Fibroblast of skin of back (primary cell): ENCODE measurements around the gene THSD4.
A peak's percentile ranks its signal among the peaks of the same experiment; 100 is the strongest.

Experiments used
- DNase-seq: peaks from one replicate; pipeline ENCODE4 v3.0.0-alpha.2; 2013

Gene THSD4

DNA sequence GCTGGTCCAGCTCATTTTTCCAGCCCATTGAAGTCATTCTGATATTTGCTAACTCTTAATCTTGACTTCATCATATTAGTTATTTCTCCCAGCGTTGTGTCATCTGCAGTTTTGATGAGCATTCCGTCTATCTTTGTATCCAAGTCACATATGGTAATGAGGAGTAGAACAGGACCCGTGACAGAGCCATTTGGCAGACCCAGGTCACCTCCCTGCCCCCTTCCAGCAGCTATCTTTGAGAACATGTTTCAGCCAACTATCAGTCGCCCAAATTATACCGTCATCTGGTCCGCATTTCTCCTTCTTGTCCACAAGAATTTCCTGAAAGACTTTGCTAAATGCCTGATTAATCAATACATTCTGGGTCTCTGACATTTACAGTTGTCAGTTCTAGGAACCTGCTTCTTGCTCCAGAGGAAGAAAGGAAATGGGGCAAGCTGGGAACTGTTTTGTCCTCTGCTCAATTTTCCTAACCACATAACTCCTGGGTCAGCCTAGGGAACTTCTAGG is 347.9 kb downstream of the THSD4 start:
- DNase-seq = no peak

DNA sequence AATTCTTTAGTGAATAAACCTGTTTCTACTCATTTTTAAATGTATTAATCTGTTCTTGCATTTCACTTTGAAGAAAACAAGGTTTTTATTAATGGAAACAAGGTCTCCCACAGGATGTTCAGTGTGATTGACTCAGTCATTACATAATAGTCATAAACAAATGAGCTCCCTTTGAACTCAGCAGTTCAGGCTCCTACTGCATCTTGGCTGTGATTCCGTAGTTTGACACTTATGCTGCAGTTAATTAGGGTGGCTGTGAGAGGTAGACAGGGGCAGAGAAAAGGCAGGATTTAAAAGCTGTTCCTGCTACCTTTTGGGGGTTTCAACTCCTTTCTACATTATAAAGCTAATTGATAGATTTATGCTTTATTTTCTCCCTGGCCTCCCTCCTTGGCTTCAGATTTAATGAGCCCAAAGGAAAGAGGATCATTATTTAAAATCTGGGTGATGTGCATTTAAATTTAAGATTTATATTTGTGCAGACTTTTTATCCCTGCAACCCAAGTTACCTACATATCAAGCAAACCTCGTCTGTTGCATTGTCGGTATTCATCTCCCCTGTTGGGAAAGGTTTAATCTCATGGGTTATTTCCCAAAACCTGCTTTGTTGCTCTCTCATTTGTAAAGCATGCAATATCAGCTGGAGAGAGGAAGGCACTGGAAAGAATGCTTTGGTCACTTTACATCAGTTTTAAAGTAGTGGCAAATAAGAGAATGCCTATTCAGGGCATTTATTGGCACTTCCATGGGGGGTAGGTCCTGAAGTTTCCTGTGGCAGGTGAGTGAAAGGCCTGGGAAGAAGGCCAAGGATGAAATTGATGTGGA is 350.1 kb downstream of the THSD4 start:
- DNase-seq = no peak

DNA sequence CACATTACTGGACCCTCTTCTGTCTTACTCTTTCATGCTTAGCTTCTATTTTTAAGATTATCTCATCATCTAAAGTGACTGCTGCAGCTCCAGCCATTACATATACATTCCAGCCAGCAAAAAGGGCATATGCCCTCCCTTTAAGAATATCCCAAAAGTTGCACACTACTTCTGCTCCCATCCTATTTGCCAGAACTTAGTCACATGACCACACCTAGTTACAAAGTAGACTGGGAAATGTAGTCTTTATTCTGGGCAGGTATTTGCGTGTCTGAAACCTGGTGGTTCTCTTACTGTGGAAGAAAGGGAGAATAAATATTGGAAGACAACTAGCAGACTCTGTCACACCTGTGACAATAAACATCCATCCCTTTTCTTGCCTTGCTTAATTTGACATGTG is 353.4 kb downstream of the THSD4 start:
- no peak for DNase-seq

DNA sequence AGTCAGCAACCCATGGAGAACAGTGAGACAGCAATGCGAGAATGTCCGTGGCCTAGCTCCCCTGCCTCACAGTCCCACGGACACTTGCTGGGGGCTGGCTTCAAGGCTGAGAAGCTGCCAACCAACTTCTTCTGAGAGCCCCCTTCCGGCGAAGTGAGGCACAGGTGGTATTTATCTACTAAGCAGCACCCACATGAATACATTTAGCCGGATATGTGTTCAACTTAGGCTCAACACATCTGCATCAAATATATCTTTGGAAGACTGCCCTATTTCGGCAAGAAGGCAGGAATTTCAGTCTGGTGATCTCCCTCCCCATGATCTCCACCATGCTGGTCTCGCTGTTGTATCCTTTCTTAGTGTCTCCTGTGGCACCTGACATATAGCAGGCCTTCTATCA is 354.1 kb downstream of the THSD4 start:
- DNase-seq = peak; percentile 29

DNA sequence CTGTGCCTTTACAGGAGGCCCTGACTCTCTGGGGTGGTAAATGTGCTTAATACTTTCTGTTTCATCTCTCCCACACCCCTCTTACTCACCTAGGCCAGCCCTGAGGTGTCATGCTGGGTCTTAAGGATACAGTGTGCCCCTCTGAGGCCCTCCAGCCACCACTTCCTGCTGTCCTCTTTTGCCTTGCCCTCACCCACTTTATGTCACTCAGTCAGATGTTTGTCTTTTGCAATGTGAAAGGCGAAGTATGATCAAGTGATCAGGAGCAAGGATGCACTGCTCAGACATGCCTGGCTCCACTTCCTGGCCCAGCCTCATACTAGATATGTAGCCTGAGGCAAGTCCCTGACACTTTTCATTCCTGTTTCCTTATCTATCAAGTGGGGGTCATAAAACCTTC is 356.1 kb downstream of the THSD4 start:
- no peak for DNase-seq

DNA sequence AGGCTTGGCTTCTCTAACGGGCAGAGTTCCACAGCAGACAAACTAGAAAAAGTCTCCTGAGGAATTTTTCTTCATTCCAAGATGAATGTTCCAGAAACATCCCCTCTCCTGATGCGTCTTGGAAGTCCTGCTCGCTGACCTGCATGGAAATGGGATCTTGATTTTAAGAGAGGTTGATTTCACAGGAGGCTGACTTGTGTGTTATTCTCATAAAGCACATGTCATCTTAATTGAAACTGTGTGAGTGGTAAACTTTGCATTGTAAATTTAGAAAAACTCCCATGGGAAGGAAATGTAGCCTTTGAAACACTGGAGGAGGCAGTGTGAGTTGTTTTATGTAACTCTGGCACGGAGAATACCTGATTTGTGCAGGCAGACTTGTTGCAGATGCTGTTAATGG is 357.3 kb downstream of the THSD4 start:
- no peak for DNase-seq

DNA sequence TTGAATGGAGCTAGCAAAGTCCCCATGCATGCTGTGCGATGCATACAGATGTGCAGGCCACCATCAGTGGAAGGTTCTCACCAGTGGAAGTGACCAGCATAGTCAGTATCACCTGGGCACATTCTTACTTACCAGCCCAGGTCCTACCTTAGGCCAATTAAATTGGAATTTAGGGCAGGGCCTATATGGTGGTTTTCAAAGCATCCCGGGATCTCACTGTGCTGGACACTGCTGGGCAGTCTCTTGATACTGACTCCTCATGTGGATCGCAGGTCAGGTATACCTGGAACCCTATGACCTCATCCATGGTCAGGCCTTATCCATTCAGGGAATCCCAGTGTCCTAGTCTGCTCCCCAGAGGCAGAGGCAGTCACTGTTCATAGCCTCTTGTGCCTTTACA is 358.5 kb downstream of the THSD4 start:
- no peak for DNase-seq

DNA sequence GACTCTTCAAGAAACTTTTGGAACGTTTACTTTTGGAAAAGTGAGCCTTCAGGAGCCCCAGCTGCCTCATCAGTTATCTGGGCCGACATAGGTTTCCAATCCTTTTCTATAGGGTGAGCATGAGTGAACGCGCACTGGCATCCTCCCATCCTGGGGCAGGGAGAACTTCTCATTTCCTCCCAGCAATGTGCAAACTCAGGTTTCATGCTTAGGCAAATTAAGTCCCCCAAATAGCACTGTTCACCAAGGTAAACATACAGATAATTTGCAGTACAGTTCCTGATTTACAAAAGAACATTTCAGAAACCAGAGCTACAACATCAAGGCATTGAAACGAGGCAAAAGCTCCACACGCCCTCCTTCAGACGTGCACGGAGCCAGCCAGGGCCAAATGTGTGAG is 361.6 kb downstream of the THSD4 start:
- no peak for DNase-seq

DNA sequence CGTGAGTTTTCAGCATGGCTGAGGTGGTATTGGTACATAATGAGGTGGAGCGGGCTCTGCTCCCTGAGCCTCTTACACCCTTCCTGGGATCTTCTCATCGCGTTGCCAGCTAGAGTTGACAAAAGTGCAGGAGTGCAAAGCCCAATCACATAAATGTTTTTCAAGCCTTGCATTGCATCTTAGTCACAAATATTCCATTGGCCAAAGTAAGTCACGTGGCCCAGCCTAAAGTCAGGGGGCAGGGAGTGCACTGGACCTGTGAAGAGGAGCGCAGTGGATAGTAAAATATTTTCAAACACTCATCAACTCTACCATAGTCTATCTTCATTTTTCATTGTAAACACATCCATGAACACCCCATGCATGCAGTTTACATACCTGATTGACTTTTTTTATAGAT is 365.3 kb downstream of the THSD4 start:
- DNase-seq = no peak

DNA sequence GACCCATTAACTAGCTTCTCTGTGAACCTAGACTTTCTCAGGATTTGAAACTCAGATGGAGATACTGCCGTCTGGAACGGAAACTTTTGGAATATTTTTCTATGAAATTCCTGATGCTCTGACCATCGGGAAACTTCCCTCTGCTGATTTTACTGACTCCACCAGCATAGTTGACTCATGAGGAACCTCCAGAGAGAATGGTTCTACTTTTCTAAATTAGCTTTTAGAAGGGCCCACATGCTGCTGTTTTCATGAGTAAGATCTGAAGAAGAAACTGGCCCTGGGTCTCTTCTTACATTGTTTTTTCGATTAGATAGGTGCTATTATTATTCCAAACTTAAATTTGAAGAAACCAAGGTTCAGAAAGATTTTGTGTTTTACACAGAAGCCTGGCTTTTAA is 368.8 kb downstream of the THSD4 start:
- DNase-seq = peak; percentile 54

DNA sequence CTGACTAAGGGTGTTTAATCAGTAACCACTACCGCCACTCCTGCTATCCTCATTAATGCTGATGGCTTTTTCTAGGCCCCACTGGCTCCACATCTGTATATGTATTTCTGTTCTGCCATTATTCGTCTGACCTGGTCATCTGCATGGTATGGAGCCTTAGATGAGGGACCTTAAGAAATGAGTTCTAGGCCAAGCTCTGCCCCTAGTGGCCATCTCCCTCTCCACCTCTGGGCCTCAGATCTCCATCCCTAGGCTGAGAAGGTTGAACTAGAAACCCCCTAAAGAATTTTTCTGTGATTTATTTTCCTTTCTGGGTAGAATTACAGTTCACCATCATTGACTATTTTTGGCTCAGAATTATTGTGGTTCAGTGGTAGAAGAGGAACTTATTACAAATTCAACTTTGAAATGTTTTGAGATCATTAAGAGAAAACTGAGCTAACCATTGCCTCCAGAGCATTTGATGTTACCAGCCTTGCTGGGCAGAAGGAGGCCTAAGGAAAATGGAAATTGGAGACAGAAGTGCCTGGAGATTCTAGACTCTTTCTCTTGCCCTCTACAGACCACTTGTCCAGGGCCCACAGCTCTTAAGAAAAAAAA is 369.9 kb downstream of the THSD4 start:
- DNase-seq = peak; percentile 17

DNA sequence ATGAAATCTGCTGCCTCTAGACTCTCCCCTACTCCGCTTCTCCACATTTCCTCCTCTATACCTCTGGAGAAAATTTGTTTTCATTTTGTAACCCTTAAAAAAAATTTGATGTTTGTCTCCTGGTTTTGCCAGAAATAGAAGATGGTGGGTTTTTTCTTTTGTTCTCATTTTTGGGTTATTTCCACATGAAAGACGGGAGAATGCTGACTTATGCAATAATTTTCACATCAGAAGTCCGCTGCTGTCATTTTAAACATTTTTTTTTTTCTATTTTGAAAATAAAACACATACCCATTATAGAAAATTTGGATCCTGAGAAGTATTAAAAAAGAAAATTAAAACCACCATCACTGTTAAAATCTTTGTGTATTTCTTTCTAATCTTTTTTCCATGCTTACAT is 374.3 kb downstream of the THSD4 start:
- DNase-seq = no peak

DNA sequence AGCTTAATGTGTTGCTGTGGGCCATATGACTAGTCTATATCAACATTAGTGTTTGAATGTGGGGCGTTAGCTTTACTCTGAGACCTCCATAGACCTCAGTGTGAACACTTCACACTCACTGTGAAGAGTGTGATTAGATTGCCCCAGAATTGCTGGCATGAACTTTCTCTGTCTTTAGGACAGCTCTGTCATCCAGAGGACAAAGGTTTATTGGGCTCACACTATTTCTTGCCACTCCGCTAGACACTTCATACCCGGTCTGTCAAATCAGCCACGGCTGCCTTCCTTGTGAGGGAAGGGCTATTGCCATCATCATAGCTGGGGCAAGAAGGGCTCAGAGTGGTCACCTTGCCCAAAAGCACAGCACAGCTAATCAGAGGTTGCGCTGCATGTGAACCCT is 378.3 kb downstream of the THSD4 start:
- no peak for DNase-seq

DNA sequence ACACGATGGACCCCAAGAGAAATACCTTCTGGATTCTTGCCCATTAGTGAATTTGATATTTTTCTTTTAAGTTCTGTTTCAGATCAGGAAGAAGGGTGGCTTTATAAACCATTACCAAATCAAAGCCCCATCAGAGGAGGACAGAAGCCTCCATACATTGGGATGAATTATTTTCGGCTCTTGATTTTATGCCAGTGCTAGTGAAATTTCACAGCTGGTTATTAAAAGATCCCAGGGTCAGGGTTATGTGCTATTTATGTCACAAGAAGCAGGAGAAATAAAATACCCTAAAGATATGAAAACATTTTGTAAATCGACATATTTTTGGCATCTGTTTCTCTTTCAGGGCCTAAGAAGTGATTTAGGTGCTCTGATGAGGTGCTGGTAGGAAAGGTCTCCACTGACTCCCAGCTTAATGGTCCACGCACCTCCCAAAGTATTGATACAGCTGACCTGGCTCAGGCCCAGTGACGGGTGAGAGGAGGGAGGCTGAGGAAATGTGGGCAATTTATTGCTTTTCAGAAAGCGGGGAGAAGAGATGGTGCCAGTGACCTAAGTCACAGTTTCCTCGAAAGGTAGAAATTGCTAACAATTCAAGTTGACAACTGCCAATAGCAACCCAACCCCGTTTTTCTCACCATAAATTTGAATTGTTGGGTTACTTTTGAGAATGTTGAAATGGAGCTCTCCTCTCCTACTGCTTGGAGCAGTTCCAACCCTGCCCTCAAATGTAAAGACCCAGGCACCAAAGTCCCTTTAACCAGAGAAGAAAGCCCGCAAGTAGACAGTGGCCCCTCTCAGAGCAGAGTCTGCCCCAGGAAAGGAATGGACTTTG is 379.5 kb downstream of the THSD4 start:
- no peak for DNase-seq

DNA sequence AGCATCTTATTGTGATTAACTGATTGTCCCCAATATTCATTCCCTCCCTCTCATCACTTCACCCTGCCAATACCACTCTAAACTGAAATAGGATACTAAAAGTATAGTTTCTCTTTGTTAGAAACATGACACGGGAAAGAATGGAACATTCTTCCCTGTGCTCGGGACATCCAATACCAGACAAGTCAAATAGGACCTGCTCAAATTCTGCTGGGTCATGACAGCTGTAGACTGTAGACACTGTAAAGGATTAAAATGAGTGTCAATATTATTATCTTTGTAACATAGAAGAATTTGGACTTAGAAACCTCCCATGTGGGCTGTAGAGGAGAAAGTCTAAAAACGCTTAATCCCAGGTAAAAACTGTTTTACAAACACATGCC is 380.1 kb downstream of the THSD4 start:
- DNase-seq = no peak

DNA sequence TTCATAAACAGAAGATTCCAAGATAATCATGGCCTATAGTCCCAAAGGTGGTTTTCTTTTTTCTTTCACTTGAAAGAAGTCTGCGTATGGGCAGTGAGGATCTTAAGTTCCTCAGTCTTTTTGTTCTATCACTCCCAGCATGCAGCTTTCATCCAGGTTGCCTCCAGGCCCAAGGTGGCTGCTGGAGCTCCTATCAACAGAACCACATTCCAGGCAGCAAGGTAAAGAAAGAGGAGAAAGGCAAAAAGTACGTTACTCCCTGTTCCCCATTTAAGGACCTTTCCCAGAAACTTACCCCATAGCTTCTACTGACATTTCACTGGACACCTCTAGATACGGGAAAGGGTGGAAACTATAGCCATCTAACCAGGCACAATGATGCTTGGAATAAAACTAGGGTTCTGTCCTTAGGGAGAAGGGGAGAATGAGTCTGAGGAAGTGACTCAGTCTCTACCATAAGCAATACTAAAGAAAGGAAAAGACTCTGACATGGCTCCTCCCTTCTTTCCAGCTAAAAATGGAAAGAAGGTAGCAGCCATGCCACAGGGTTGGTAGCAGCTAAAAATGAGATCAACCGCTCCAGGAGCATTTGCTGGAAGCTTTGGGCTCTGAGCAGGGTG is 381.2 kb downstream of the THSD4 start:
- peak; percentile 70 for DNase-seq

DNA sequence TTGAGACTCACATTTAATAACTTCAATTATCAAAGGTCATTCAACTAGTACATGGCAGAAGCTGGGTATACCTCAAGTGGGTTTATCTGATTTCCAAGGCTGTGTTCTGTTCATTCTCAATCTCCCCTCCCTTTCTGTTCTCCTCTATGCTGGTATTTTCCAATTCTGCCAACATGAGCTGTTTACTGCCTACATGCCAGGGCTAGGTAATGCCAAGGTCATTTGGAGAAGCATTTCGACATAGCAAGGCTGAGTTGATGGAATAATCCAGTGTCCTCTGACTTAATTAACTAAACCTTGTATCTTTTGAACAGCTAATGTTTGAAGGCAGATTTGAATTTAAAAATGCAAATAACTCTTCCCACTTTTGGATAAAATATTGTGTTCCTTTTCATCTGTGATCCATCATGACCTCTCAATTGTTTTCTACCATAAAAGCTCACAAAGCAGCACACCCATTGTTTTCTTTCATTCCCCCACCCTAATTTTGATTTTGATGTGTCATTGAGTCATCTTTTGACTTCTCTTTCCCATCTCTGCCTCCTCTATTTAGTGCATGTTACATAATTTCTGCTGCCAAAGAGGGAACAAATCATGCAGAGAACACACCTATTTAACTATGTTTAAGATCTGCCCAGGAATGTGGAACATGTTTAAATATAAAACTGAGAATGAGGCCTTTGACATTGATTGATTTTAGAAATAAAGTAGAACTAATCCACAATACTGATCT is 386.2 kb downstream of the THSD4 start:
- DNase-seq = no peak

DNA sequence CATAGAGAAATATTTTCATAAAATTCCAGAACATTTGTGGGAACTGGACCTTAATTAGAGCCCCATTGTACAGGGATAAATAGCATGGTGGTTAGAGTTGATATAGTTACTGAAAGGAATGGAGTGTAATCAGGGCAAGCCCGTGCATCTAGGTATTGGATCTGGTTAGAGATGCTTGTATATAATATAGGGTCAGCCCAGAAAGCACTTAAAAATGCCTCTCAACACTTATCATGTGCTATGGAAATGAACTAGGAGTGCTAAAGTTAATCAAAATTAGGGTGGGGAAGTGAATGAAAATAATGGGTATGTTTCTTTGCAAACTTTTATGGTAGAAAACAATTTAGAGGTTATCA is 386.8 kb downstream of the THSD4 start:
- DNase-seq = no peak

DNA sequence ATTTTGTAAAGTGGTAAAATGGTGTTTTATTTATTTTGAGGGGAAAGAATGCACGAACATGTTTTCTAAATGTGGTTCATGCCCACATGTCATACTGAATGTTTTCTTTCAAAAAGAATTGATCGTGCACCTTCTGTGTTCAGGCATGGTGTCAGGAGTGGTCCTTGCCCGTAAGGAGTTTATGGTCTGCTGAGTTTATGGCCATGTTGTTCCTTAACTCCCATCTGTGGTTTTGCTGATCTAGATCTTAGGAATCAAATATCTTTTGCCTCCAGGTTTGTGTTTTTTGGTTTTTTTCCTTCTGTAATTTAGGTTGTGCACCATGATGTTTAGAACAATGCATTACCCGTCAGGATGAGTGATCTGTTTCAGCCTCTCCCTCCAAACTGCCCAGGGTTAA is 390.7 kb downstream of the THSD4 start:
- DNase-seq = no peak

DNA sequence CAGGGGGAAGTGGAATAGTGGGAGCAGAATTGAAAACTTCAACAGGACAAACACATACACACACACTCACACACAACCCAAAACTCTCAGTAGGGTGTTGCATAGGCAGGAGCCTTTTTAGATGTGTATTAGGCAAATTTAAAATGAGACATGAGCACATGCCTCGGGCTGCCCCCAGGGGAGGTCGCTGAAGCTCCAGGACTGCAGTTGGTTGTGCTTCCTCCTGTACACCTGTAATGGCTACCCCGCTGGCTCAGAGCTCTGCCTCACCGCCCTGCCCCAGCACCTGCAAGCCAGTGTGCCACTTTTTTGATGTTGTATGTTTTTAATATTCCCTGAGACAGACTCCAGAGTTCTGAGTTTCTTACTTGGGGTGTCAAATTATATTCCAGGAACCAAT is 391.7 kb downstream of the THSD4 start:
- no peak for DNase-seq

DNA sequence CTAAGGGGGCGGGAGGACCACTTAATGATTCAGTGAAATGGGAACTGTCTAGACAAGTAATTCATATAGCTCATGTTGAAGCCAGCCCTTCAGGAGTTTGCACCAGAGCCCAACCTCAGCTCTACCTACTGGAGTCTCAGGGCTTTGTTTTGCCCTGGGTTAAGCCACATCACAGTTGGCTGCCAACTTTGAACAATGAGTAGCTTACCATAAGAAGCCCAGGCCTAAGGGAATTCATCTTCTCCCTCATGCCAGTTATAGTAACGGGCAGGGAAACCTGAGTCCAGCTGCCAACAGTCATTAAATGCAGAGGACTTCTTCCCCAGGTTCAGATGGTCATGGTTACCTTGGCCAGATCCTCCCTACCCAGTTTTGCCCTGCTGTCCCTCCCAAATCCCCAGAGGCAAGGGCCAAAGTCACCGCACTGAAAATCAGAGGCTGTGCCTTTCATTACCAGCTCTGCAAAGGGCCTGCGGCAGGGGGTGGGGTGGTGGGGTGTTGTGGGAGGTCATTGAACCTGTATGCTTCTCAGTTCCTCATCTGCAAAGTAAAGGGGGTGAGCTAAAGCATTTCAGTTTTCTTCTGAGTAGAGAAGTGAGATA is 392.9 kb downstream of the THSD4 start:
- DNase-seq = no peak

DNA sequence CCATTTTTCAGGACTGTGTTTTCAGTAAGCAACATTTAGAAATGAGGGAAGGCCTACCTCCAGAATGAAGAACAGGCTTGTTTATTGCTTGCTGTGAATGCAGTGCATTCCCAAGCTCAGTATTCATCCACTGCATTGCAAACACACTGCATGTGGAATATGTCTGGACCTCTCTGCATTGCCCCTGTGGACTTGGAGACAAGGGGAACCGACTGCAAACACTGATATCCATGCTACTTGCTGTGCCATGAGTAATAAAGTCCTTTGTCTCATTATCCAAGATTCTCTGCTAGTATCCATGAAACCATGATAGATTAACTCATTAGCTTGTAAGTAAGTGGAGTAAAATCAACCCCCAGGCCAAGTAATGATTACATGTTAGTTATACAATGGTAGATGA is 393.9 kb downstream of the THSD4 start:
- DNase-seq = no peak
